Hepatocyte (in vitro differentiated cells): ENCODE measurements around the gene PHF2.

Source experiments
- CTCF ChIP-seq: fragments of 200-600 bp; sonication (generic); IDR thresholded peaks from 2 replicates; pipeline ENCODE4 v1.5.1; 2016; ENCODE audit warnings: antibody characterized with exemption, mild to moderate bottlenecking; ENCODE audit not compliant: poor library complexity
- EZH2 ChIP-seq: fragments of 200-600 bp; sonication (generic); IDR thresholded peaks from 2 replicates; pipeline ENCODE4 v1.6.1; 2016; ENCODE audit warnings: antibody characterized with exemption, mild to moderate bottlenecking, borderline replicate concordance
- EZH2phosphoT487 ChIP-seq: fragments of 200-600 bp; sonication (generic); IDR thresholded peaks from one replicate; pipeline ENCODE4 v1.6.1; 2018; ENCODE audit warnings: antibody characterized with exemption, mild to moderate bottlenecking, low read depth, moderate library complexity; ENCODE audit not compliant: unreplicated experiment, severe bottlenecking

GRCh38 chr9:93725382-93725781 is 149.0 kb downstream of the PHF2 start:
- TF ChIP-seq CTCF (no peak), EZH2 (no peak), EZH2phosphoT487 (no peak)
